ENCODE measurements around the gene TMEM212.

The TMEM212 gene

DNA sequence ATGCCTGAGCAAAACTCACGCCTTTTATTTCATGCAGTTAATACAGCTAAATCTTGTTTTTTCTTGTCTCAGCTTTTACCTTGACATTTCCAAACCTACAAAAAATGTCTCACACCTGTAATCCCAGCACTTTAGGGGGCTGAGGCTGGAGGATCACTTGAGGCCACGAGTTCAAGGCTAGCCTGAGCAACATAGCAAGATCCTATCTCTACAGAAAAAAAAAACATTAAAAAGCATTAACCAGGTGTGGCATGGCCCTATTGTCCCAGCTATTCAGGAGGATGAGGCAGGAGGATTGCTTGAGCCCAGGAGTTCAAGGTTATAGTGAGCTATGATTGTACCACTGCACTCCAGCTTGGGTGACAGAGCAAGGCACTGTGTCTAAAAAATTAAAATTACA lies 3.9 kb upstream of the TMEM212 start:
- no peak for DNase-seq (ENCODE audit: low read depth)
- H3K4me3 ChIP-seq (replicated peaks; ENCODE audit: low read depth, low read length) = no peak overlapping the region
- TF ChIP-seq, protein P1, sequence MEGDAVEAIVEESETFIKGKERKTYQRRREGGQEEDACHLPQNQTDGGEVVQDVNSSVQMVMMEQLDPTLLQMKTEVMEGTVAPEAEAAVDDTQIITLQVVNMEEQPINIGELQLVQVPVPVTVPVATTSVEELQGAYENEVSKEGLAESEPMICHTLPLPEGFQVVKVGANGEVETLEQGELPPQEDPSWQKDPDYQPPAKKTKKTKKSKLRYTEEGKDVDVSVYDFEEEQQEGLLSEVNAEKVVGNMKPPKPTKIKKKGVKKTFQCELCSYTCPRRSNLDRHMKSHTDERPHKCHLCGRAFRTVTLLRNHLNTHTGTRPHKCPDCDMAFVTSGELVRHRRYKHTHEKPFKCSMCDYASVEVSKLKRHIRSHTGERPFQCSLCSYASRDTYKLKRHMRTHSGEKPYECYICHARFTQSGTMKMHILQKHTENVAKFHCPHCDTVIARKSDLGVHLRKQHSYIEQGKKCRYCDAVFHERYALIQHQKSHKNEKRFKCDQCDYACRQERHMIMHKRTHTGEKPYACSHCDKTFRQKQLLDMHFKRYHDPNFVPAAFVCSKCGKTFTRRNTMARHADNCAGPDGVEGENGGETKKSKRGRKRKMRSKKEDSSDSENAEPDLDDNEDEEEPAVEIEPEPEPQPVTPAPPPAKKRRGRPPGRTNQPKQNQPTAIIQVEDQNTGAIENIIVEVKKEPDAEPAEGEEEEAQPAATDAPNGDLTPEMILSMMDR (IDR thresholded peaks at IDR 0.05; ENCODE audit: low read length, missing control alignments) = no peak

DNA sequence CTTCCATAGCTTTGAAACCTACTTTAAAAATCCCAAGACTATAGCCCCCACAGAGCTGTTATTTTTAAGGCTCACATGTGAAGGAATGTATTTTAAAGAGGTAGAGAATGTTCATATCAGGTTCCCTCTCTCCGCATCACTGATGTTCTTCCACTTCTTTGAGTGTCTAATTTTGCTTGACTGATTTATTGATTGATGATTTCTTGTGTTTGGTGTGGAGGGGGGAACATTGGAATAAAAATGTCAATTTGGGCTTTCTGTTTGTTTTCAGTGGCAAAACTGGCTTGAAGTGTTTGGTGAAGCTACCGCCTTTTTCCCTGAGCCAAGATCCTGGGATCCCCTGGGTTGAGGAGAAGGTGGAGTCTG lies 2.7 kb upstream of the TMEM212 start:
- no peak overlapping the region for H3K4me3 ChIP-seq (replicated peaks; ENCODE audit: low read depth, low read length)
- TF ChIP-seq, protein P1 (IDR thresholded peaks at IDR 0.05; ENCODE audit: low read length, missing control alignments) = no peak
- no peak for DNase-seq (ENCODE audit: low read depth)

DNA sequence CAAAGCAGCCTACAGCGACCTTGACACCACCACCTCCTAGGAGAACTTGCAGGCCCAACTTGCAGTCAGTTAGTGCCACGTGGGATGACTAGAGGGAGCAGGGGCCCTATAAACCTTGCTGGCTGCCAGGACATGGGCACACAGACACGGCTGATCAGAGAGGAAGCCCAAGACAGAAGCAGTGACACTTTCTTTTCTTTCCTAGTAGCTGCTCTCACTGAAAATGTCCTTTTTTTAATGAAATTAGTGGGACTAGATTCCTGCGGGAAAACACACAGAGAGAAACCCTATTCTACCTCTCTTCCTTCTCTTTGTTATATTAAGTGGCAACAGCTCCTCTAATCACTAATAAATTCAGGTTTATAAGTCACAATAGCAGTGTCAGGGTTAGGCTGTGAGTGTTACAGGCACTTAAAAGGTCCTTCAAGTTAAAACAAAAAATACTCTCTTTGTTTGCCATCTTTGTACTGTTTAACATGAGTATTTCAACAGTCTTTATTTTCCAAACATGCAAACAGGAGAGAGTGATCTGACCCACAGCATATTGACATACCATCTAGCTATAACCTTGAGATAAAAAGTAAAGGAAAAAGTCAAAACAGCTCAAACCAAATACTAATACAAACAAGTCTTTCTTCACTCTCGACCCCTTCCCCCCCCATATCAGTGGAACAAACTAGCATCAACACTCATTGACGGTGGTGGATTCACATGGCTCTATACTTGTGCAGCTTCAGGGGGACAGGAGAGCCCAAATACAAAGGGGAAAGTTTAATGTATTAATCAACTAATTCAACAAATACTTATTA lies 2.1 kb upstream of the TMEM212 start:
- TF ChIP-seq, protein P1 (IDR thresholded peaks at IDR 0.05; ENCODE audit: low read length, missing control alignments) = no peak
- no peak overlapping the region for H3K4me3 ChIP-seq (replicated peaks; ENCODE audit: low read depth, low read length)
- DNase-seq (ENCODE audit: low read depth) = no peak

DNA sequence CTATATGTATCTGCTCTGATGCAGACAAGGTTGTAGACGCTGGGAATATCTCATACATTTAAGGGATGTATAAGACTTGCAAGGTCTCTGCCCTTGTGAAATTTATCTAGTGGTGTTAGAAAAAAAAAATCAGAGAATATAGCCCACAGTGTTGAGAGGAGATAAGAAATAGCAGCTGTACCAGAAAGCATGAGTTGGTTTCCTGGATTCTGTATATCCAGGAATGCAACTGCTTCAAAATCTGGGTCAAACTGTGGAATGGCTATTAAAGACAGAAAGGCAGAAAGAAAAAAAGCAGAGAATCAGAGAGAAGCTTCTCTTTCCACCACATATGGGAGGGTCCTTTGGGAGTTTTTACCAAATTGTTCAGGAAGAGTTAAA lies 1.5 kb upstream of the TMEM212 start:
- peak; percentile 86 for DNase-seq (ENCODE audit: low read depth)
- TF ChIP-seq, protein P1 (IDR thresholded peaks at IDR 0.05; ENCODE audit: low read length, missing control alignments) = no peak
- H3K4me3 ChIP-seq (replicated peaks; ENCODE audit: low read depth, low read length) = no peak overlapping the region

DNA sequence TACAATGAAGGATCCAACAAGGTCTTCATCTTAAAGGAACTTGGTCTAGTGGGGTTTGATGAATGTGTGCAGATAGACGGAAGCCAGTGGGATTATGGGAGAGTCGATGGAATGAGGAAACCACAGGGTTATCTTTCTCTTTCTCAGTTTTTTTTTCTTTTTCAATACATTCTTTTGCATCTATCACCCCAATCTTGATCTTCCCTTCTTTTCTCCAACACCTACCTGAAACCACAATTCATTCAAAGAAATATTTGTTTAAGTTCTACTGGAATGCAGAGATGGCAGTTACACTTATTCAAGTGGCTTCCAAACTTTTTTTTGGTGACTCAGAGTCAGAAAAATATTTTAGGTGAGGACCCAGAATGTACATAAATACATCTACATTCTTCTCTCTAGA lies 1.7 kb downstream of the TMEM212 start:
- no peak overlapping the region for H3K4me3 ChIP-seq (replicated peaks; ENCODE audit: low read depth, low read length)
- DNase-seq (ENCODE audit: low read depth) = no peak
- TF ChIP-seq, protein P1 (IDR thresholded peaks at IDR 0.05; ENCODE audit: low read length, missing control alignments) = no peak

DNA sequence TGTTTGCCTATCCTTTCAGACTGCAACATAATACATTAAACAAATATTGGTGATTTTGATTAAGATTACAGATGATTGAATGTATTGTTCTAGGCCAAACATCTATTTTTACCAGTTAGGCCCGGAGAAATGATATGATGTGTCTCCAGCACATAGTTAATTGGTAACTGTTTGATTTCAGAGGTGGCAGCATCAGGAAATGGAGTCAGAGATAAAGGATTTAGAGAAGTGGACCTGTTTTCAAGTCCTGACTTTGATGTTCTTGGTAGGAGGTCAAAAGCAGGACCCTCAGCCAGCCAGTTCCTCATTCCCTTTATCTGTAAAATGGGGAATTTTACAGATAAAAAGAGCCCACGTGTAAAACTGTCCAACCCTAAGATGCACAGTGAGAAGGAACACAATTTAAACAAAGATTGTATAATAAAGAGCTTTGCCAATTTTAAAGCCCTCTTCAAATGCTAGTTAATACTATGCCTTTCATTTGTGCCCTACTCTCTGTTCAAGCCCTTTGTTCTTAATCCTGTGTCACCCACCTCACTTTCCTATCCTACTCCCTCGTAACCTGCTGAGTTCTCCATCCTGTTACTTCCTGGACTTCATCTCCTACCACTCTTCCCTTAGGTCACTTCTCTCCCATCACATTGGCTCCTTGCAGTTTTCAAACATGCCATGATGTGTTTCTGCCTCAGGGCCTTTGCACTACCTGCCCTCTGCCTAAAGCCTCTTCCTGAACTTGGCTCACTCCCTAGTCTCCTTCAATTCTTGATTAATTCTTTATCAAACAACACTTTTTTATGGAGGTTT lies 2.5 kb downstream of the TMEM212 start:
- TF ChIP-seq, protein P1 (IDR thresholded peaks at IDR 0.05; ENCODE audit: low read length, missing control alignments) = no peak
- DNase-seq (ENCODE audit: low read depth) = no peak

More for the DNA sequence above, 2.5 kb downstream of the TMEM212 start:
- H3K4me3 ChIP-seq (replicated peaks; ENCODE audit: low read depth, low read length) = no peak overlapping the region

Measured in fibroblast of pulmonary artery (primary cell).